Common myeloid progenitor, CD34-positive (primary cell): ENCODE data around the gene TBCD.

Experiments used
- CTCF ChIA-PET: fragments of 350-600 bp; sonication (Branson Sonifier 250); formaldehyde crosslinking; loops from one replicate; lab custom pipeline; 2021; ENCODE audit warnings: antibody characterized with exemption; lab: Charles Lee
- POLR2A ChIA-PET: fragments of 350-600 bp; sonication (Branson Sonifier 250); formaldehyde crosslinking; loops from one replicate; lab custom pipeline; 2021; ENCODE audit warnings: antibody characterized with exemption; lab: Charles Lee
- DNase-seq, 3 donors: peaks; one replicate each; pipeline versions ENCODE4 v3.0.0 to v3.0.0-alpha.2; 2013
- H3K27ac ChIP-seq, 2 experiments: 1 replicate in 1 of 2; 2 replicates in 1 of 2; pipeline ENCODE4 v1.7.0; 2013; ENCODE audit warnings: inconsistent platforms in 2 of 2, low read length in 2 of 2, mild to moderate bottlenecking in 2 of 2, low read depth in 1 of 2, moderate library complexity in 1 of 2; ENCODE audit not compliant: severe bottlenecking in 2 of 2, insufficient read depth in 1 of 2, poor library complexity in 1 of 2
- H3K27me3 ChIP-seq, 5 experiments: replicated peaks in 2 of 5; 1 replicate in 3 of 5; 2 replicates in 2 of 5; pipeline versions ENCODE4 v1.6.1 to v1.7.0; 2013; ENCODE audit warnings: low read length in 4 of 5, mild to moderate bottlenecking in 2 of 5, moderate library complexity in 2 of 5, inconsistent platforms in 1 of 5; ENCODE audit not compliant: insufficient read depth in 5 of 5, control insufficient read depth in 4 of 5
- H3K36me3 ChIP-seq, 4 experiments: 1 replicate in 2 of 4; 2 replicates in 2 of 4; pipeline versions ENCODE4 v1.6.1 to v1.7.0; 2013; ENCODE audit warnings: low read length in 3 of 4, control low read depth in 1 of 4, mild to moderate bottlenecking in 1 of 4; ENCODE audit not compliant: control insufficient read depth in 4 of 4, insufficient read depth in 4 of 4
- H3K4me1 ChIP-seq, 4 experiments: 1 replicate in 3 of 4; 2 replicates in 1 of 4; pipeline versions ENCODE4 v1.6.1 to v1.7.1; 2013; ENCODE audit warnings: low read length in 3 of 4, mild to moderate bottlenecking in 3 of 4, control low read depth in 1 of 4, inconsistent platforms in 1 of 4, moderate library complexity in 1 of 4; ENCODE audit not compliant: control insufficient read depth in 4 of 4, insufficient read depth in 4 of 4; ENCODE audit errors: control extremely low read depth in 1 of 4
- H3K4me3 ChIP-seq, 7 experiments: 1 replicate in 4 of 7; 2 replicates in 3 of 7; pipeline versions ENCODE4 v1.5.1 to v1.7.0; 2013; ENCODE audit warnings: mild to moderate bottlenecking in 7 of 7, low read length in 6 of 7, moderate library complexity in 6 of 7, inconsistent platforms in 2 of 7, low read depth in 2 of 7, control low read depth in 1 of 7; ENCODE audit not compliant: insufficient read depth in 4 of 7, control insufficient read depth in 1 of 7; ENCODE audit errors: extremely low read depth in 1 of 7
- H3K9me3 ChIP-seq, 5 experiments: 1 replicate in 4 of 5; 2 replicates in 1 of 5; pipeline versions ENCODE4 v1.6.1 to v1.7.1; 2013; ENCODE audit warnings: low read length in 4 of 5, mild to moderate bottlenecking in 2 of 5, inconsistent platforms in 1 of 5, low read depth in 1 of 5, moderate library complexity in 1 of 5; ENCODE audit not compliant: control insufficient read depth in 4 of 5, insufficient read depth in 2 of 5; ENCODE audit errors: control extremely low read depth in 1 of 5
- WGBS: methylation state at CpG from one replicate; pipeline ENCODE4 v1.1.5; 2013; ENCODE audit not compliant: insufficient coverage; 5-methylcytosine and 5-hydroxymethylcytosine counted together

The TBCD gene

GRCh38 chr17:82880620-82881323, 128.9 kb downstream of the TBCD start:
- peaks cover 14 to 84% (median 69%) of the 10 kb centered on the region in 4 experiments for H3K4me1 ChIP-seq
- 95% methylated on average over 16 of the region's 25 CpGs for WGBS
- ChIA-PET POLR2A (interaction anchor here (0.7 kb wide), 1 partner anchor 16 kb away, joined by 3 read pairs; no protein-coding TSS in a partner anchor), CTCF (interaction anchor here (1.2 kb wide), 1 partner anchor 32 kb away, joined by 3 read pairs; no protein-coding TSS in a partner anchor)
- H3K36me3 ChIP-seq: peaks cover 0 to 4% (median 0%) of the 10 kb centered on the region in 4 experiments
- peaks cover 0 to 5% (median 0%) of the 10 kb centered on the region in 5 experiments for H3K27me3 ChIP-seq
- H3K9me3 ChIP-seq: no peaks in the 10 kb centered on the region
- no peak overlapping the region for H3K4me3 ChIP-seq
- H3K27ac ChIP-seq: no peak overlapping the region
- DNase-seq: no peak

- ChIA-PET POLR2A (interaction anchor here (0.7 kb wide), 1 partner anchor 17 kb away, joined by 3 read pairs; no protein-coding TSS in a partner anchor), CTCF (interaction anchor here (1.2 kb wide), 1 partner anchor 32 kb away, joined by 3 read pairs; no protein-coding TSS in a partner anchor)
- H3K9me3 ChIP-seq: no peaks in the 10 kb centered on the region
- H3K36me3 ChIP-seq: peaks cover 0 to 4% (median 0%) of the 10 kb centered on the region in 4 experiments
- H3K27ac ChIP-seq: no peak overlapping the region
- H3K4me3 ChIP-seq: no peak overlapping the region
- H3K4me1 ChIP-seq: peaks cover 13 to 86% (median 72%) of the 10 kb centered on the region in 4 experiments
- no peak for DNase-seq
- peaks cover 0 to 5% (median 0%) of the 10 kb centered on the region in 5 experiments for H3K27me3 ChIP-seq
- WGBS: 92% methylated on average over 15 of the region's 21 CpGs
These were observed 129.5 kb downstream of the TBCD start for GRCh38 chr17:82881324-82881823.

- H3K4me1 ChIP-seq: peaks cover 8 to 84% (median 71%) of the 10 kb centered on the region in 4 experiments
- no peaks in the 10 kb centered on the region for H3K9me3 ChIP-seq
- H3K27ac ChIP-seq: no peak overlapping the region
- H3K27me3 ChIP-seq: peaks cover 0 to 5% (median 0%) of the 10 kb centered on the region in 5 experiments
- no peak for DNase-seq
- H3K4me3 ChIP-seq: no peak overlapping the region
- CTCF ChIA-PET: interaction anchor here (1.2 kb wide), 1 partner anchor 31 kb away, joined by 3 read pairs; no protein-coding TSS in a partner anchor
- peaks cover 0 to 4% (median 0%) of the 10 kb centered on the region in 4 experiments for H3K36me3 ChIP-seq
- 94% methylated on average over 17 of the region's 17 CpGs for WGBS
- POLR2A ChIA-PET: interaction anchor here (0.7 kb wide), 1 partner anchor 17 kb away, joined by 3 read pairs; no protein-coding TSS in a partner anchor
These were observed 130.2 kb downstream of the TBCD start for GRCh38 chr17:82881900-82882714.

- CTCF ChIA-PET: no interaction called here
- peak in 2 of 3 donors; percentile 31 to 58 for DNase-seq
- Histone ChIP-seq H3K9me3 (no peaks in the 10 kb centered on the region), H3K27ac (no peak overlapping the region), H3K27me3 (peaks cover 0 to 5% (median 0%) of the 10 kb centered on the region in 5 experiments), H3K4me3 (peak overlapping the region in 2 of 7 experiments; percentile 3 to 4), H3K36me3 (peaks cover 0 to 4% (median 0%) of the 10 kb centered on the region in 4 experiments), H3K4me1 (peaks cover 8 to 87% (median 73%) of the 10 kb centered on the region in 4 experiments)
- POLR2A ChIA-PET: no interaction called here
- 88% methylated on average over 38 of the region's 39 CpGs for WGBS
These were observed 131.0 kb downstream of the TBCD start for GRCh38 chr17:82882715-82883418.

GRCh38 chr17:82883419-82884031, 131.7 kb downstream of the TBCD start:
- peak overlapping the region in 2 of 7 experiments; percentile 3 to 4 for H3K4me3 ChIP-seq
- H3K36me3 ChIP-seq: peaks cover 0 to 4% (median 0%) of the 10 kb centered on the region in 4 experiments
- no peaks in the 10 kb centered on the region for H3K9me3 ChIP-seq
- POLR2A ChIA-PET: no interaction called here
- H3K27me3 ChIP-seq: peaks cover 0 to 5% (median 0%) of the 10 kb centered on the region in 5 experiments
- 64% methylated on average over 23 of the region's 23 CpGs for WGBS
- H3K4me1 ChIP-seq: peaks cover 6 to 87% (median 67%) of the 10 kb centered on the region in 4 experiments
- CTCF ChIA-PET: interaction anchor here (1.3 kb wide), 1 partner anchor 28 kb away, joined by 5 read pairs; no protein-coding TSS in a partner anchor
- no peak overlapping the region for H3K27ac ChIP-seq
- DNase-seq: peak in 1 of 3 donors; percentile 52
